GM19468 (cell line): Measurements from ENCODE around the gene CACNA1E.
"Not testable (repeated sequence)": the region's sequence is repeated elsewhere in the genome, so short reads cannot be mapped to it uniquely, and the experiment has no call there.

Source experiments
- ATAC-seq: cut with Tn5 transposase; IDR thresholded peaks from one replicate; pipeline ENCODE4 v1.9.1; 2021; ENCODE audit warnings: mild to moderate bottlenecking, moderate library complexity, moderate number of reproducible peaks; ENCODE audit not compliant: unreplicated experiment; ENCODE audit errors: extremely low read depth

Gene CACNA1E

GRCh38 chr1:181514298-181515290 is 31.3 kb downstream of the CACNA1E start:
- ATAC-seq = peak; percentile 71

GRCh38 chr1:181516706-181517105 is 33.4 kb downstream of the CACNA1E start:
- ATAC-seq = no peak

- no peak for ATAC-seq
Observed at GRCh38 chr1:181517181-181517875, 34.0 kb downstream of the CACNA1E start.

GRCh38 chr1:181518152-181518551 is 34.8 kb downstream of the CACNA1E start:
- no peak for ATAC-seq

- no peak for ATAC-seq
Observed at GRCh38 chr1:181522864-181523263, 39.5 kb downstream of the CACNA1E start.

GRCh38 chr1:181525104-181525721 is 41.9 kb downstream of the CACNA1E start:
- no peak for ATAC-seq

- ATAC-seq = not testable (repeated sequence)
Observed at GRCh38 chr1:181528241-181528640, 44.9 kb downstream of the CACNA1E start.

- ATAC-seq = no peak
Observed at GRCh38 chr1:181531441-181531840, 48.1 kb downstream of the CACNA1E start.

- no peak for ATAC-seq
Observed at GRCh38 chr1:181531951-181532600, 48.8 kb downstream of the CACNA1E start.

GRCh38 chr1:181538836-181539235 is 55.5 kb downstream of the CACNA1E start:
- ATAC-seq = no peak

- no peak for ATAC-seq
Observed at GRCh38 chr1:181541458-181541857, 58.1 kb downstream of the CACNA1E start.

GRCh38 chr1:181541947-181542346 is 58.6 kb downstream of the CACNA1E start:
- no peak for ATAC-seq

GRCh38 chr1:181542406-181542805 is 59.1 kb downstream of the CACNA1E start:
- ATAC-seq = not testable (repeated sequence)

GRCh38 chr1:181545395-181545794 is 62.1 kb downstream of the CACNA1E start:
- ATAC-seq = no peak

- no peak for ATAC-seq
Observed at GRCh38 chr1:181548497-181548896, 65.2 kb downstream of the CACNA1E start.

GRCh38 chr1:181551249-181551648 is 67.9 kb downstream of the CACNA1E start:
- ATAC-seq = no peak

GRCh38 chr1:181551754-181552153 is 68.4 kb downstream of the CACNA1E start:
- no peak for ATAC-seq

GRCh38 chr1:181554465-181554864 is 71.1 kb downstream of the CACNA1E start:
- ATAC-seq = no peak

GRCh38 chr1:181556631-181557030 is 73.3 kb downstream of the CACNA1E start:
- ATAC-seq = no peak

GRCh38 chr1:181557313-181557712 is 74.0 kb downstream of the CACNA1E start:
- ATAC-seq = no peak
